TTC549 (cell line): ENCODE measurements around the gene SPATA6L.

Source experiments
- FAIRE-seq: peaks from 2 replicates; lab custom pipeline; 2012; peaks lifted over from hg19 to GRCh38; lab: Jason Lieb, UNC

The SPATA6L gene

DNA sequence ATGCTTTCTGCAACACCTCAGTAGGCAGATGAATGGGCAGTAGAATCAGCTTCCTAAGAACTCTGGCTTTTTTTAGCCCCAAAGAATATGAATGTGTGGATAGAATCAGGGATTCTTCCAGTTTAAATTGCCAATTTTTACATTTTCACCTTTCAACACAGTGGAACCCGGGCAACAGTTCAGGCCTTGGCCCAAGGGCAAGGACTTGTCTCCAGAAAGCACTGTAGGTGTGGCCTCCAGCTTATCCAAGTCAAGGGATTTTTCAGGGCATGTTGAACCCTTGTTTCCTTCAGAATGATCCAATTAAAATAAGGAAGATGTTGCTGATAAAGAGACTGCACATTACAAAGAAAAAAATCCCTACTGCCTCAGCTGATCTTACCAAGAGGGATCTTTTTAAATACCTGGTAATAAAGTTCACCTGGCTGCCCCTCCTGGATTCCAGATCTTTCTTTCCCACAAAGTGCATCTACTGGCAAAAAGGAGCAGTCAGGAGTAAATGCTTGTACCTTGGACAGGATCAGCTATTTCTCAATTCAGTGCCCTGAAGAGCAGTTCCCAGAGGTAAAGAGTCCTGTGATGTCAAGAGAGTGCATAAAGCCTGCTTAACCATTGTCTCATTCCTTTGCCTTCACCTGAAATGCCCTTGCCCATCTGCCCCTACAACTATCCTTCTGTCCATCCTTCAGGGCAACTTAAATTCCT lies 84.3 kb downstream of the SPATA6L start:
- no peak for FAIRE-seq

DNA sequence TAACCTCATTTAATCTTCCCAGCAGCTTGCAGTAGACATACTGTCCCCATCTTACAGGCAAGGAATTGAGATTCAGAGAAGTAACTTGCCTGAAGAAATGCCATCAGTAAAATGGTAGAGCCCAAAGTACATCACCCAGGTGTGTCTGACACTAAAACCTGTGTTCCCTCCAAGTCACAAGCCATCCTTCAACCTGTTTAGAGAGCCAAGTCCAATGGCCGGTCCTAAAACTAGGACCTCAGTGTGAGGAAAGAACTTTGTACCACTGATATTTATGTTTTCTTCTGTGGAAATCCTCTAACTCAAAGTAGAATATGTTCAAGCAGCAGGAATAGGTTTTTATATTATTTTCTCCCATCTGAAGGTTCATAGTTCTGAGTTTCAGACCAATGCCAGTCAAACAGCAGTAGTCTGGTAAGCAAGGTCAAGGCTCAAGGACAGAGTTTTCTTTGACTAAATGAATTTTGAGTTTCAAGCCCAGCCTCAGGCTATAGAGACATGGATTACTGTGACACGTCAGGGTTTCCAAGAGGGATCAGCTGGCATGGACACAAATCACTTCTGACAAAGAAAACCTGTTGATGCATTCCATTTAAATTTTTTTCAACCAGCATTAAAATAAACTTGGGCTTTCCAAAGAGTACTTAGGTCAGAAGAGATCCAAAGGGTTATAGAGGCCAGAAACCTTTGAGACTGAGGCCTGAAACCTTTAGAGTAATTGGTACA lies 85.1 kb downstream of the SPATA6L start:
- no peak for FAIRE-seq

DNA sequence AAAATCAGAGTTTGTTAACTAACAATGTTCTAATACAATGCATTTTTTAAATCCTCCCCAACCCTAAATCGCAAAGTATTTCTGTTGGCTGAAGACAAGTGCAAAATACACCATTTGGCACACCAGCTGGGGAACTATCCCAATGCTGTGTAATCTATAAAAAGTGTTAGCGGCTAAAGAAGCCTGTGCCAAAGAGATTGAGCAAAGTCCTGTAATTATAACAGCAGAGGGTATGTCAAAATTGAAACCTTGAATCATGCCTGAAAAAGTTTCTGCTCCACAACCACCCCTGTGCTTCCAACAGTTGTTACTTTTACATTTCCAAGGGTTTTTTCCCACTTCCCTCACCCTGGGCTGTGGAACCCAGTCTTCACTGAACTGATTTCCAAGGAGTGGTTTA lies 87.3 kb downstream of the SPATA6L start:
- FAIRE-seq: no peak

DNA sequence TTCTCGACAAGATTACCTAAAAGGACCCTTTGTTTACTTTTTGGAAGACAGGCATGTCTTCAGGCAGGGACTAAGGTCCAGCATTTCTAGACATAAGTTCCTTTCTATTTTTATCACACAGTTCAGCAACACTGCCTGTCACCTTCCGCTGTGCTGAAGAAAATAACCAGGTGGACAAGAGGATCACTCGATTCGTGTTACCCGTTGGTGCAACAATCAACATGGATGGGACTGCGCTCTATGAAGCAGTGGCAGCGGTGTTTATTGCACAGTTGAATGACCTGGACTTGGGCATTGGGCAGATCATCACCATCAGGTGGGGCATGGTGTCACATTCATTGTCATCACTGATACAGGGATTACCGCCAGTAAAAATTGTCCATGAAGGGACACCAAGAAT lies 89.8 kb downstream of the SPATA6L start:
- FAIRE-seq: no peak

DNA sequence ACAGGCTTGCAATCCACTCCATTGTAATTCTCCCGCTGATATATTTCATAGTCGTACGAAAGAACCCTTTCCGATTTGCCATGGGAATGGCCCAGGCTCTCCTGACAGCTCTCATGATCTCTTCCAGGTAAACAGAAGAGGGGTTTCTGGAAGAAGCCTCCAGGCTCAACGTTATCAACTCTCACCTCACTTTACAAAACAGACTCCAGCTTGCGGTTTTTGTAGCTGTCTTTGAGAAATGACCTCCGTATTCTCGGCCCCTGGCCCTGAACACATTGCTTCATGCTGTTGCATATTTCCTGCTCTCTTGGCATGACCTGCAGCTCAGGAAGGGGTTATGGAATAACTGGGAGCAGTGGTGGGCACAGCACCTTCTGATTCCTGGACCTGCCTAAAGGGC lies 90.3 kb downstream of the SPATA6L start:
- no peak for FAIRE-seq

DNA sequence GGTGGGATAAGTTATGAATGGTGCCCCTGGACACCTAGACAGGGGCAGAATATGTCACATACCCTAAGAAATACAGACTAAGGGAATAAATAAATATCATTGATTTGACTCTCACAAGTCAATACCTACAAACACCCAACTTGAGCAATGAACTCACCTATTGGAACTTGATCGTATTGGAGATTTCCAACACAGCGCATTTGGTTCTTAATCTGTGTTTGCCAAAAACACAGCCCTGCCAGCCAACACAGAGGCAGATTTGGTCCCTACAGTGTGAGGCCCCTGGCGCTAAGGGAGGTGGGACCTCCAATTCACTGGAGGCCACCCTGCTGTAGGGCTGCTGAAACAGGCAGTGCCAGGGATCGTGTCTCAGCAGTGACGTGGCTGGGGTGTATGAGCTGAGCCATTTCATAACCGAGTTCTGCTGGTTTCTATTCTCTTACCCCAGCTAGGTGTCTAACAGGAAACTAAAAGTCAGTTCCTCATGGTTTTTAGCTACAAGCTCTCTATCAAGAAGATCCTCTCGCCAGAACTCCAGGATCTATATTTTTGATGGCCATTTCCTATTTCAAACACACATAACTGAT lies 91.5 kb downstream of the SPATA6L start:
- FAIRE-seq: no peak

DNA sequence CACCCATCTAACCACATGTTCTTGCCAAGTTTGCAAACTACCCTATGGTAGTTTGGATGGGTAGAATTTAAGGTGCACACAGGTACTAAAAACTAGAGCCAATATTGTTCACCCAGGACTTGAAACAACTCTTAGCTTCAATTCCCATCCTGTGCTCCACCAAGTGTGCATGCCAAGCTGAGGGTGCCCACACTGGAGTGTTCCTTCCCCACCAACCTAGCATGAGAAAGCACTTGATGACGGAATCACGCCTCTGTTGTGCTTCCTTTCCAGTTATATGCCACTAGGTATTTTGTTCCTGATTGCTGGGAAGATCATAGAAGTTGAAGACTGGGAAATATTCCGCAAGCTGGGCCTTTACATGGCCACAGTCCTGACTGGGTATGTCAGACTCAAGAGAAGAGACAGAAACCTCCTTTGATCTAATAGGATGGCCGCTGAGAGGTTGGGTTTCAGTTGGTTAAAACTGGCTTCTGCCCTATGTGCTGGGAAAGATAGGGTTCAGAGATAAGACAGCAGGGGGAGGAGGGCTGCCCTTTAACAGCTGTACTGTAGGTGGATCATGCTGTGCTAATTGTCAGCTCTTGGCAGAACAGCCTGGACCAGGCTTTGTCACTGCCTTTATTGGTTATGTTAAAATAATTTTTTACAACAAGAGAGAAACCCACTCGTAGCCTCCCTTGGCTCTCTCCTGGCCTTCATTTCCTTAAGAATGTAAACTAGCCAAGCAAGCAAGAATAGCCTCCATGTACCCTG lies 92.5 kb downstream of the SPATA6L start:
- FAIRE-seq: no peak

DNA sequence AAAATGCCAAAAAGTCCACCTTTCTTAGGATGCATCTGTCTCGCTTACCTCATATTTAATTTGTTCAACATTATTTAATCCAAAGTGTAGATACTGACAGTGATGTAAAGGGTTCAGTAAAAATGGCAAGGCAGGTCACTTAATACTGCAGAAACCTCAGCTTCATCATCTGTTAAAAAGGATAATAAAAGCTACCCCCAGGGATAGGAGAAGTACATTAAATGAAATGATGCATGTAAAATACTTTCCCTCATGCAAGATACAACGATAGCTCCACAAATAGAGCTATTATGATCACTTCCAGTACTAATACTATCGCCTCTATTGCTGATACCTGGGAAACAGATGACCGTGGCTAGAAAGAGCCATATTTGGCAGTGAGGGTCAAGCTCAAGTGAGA lies 93.1 kb downstream of the SPATA6L start:
- FAIRE-seq: no peak

DNA sequence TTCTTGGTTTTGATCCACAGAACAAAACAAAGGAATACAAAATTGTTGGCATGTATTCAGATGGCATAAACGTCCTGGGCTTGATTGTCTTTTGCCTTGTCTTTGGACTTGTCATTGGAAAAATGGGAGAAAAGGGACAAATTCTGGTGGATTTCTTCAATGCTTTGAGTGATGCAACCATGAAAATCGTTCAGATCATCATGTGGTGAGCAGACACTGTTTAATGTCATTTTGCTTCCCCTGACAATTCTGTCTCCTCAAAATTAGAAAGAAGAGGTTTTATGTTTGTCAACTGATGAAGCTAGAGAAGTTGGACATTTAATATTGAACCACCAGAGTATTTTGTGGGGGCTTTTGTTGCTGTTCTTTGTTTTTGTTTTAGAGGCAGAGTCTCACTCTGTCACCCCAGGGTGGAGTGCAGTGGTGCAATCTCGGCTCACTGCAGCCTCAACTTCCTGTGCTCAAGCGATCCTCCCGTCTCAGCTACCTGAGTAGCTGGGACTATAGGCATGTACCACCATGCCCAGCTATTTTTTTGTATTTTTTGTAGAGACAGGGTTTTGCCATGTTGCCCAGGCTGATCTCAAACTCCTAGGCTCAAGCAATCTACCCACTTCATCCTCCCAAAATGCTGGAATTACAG lies 94.0 kb downstream of the SPATA6L start:
- no peak for FAIRE-seq

DNA sequence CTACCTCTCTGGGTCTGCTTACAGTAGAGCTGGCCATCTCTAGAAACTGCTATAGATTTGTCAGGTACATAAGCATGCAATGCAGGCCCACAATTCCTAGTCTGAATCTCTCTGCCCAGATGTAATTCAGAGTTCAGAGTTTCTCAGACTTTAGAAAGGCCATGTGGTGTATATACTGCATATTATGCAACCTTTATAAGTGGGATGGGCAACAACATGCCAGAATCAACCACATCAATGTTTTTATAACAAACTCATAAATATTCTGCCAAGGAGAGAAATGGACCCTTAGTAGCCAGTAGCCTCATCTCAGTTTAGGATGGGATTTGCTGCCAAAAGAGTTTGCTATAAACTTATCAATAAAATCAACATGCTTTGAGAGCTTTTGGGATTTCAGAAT lies 97.2 kb downstream of the SPATA6L start:
- FAIRE-seq: no peak

DNA sequence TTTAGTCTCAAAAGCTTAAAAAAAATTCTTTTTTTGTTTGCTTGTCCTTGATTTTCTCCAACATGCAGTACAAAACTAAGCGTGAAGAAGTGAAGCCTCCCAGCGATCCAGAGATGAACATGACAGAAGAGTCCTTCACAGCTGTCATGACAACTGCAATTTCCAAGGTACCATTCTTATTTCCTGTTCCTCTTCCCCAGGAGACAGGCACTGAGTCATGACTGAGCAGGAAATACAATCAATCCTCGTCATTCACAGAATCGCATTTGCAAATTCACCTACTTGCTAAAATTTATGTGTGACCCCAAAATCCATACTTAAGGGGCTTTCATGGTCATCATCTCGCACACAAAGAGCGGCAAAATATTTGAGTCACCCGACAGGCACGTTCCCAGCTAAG lies 98.7 kb downstream of the SPATA6L start:
- no peak for FAIRE-seq

DNA sequence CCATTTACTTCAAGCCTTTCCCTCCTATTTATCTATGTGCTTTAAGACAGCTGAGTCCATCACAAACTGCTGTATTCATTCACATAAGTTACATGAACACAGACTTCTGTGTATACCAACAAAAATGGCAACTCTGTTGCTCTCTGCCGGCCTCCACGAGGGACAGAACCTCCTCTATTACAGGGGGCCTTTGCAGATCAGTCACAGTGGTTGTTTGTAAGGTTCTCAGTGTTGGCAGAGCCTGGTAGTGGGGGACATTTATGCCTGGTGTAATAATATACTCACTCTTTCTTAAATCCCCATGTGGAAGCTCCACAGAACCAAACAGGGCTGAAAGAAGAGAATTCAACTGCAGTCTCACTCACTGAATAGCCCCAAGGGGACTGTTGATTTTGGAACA lies 99.5 kb downstream of the SPATA6L start:
- no peak for FAIRE-seq

DNA sequence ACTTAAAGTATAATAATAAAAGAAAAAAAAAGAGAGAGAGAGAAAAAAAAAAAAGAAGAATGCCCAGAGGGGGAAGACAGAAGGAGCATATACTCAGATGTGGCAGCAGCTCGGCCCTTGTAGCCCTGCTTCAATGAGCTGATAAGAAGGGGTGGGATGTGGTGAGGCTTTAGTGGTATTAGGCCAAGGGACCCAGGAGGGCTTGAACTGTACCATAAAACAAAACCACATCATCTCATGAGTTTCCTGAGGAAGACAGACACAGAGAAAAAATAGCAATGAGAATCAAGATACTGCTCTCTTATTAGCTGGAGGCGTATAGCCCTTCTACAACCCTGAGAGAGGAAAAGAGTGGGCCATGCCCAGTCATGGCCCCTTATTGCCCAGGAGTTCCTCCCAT lies 103.2 kb downstream of the SPATA6L start:
- FAIRE-seq: no peak

DNA sequence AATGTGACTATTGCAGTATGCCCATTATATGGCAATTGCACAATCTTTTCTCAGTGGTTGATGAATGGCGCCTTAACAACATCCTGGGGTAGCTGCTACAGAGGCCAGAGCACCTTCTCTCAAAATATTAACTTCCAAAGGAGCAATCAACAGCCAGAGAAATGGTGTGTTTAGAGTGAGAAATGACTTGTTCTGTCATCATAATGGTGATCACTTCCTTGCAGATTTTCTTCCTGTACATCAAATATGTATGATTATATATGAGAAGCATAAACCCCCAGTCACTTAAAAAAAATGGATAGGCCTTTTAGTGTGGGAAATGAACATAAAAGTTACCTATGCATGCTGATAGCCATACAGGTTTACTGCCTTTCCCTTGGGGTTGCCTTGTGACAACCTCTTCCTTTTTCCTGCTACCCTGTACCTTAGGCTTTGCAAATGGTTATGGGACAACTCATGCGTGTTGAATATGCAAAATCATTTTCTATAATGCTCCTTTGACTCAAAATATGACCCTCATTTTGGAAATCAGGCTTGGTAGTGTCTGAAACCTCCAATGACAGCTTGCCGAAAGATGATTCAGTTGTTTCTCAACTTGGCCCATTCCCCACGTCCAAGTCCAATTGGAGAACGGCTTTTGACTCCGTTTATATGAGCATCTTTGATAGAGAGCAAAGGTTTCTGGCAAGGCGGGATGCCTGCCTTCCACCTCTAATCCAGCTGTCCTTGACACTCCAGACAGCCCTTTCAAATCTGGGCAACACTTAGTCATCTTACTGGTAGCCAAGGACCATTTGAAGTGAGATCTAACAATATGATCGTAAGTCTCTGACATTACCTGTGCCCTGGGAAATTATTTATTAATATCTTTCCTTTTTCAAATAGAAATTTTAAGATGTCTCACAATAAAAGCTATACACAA lies 106.8 kb downstream of the SPATA6L start:
- no peak for FAIRE-seq

DNA sequence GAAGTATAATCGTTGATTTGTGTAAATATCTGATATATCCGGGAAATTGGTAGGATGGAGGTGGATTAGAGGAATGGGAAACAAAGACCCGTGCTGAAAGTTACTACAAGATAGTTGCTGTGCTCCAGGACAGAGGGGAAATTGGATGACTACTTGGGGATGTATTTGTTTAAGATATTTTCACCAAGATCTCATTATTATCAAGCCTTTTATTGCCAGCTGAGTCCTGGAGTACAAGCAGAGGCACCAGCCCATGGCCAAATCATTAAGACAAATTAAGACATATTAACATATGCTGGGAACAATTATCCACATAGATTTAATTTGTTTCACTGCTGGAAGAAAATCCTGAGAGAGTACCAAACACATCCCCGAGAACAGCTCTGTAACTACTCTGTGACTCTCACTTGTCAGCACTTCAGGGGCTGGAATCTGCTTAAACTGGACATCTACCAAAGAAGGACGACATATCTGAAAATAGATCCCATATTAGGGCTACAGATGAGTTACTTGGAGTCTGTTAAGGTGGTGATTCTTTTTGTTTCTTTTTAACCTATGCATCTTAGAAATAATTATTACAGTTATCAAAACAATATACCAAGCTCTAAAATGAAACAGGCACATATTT lies 107.8 kb downstream of the SPATA6L start:
- no peak for FAIRE-seq

DNA sequence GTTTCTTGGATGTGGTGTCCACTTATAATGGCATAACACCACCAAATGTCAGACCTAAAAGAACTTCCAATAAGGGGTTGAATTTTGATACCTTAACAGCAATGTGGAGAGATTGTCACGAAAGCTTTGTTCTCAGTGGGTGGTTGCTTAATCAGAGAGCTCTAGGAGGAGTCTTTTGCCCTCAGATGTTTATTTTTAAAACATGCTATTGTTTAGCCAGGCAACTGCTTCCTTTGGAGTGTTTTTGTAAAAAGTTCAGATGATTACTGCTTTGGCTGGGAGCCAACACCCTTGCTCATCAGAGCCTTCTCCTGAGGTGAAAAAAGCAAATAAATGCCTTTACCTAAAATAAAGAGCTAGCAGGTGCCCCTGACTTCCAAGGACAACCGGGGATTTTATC lies 111.0 kb downstream of the SPATA6L start:
- no peak for FAIRE-seq

DNA sequence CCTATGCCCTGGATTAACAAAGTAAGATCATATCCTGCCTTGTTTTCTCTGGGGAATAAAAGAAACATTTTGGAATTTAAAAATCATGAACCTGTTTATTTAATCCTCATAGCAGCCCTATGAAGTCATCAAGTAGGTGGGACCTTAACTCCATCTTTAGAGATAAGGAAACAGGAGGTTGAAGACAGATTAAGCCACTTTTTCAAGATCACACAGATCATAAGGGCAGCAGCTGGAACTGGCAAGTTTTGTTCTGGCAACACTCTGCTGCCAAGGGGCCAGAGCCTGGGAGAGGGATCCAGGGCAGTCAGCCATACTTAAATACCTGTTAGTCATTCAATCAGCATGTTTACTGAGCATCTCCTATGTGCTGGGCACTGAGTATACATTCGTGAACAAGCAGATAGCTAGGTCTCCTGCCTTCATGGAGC lies 112.3 kb downstream of the SPATA6L start:
- no peak for FAIRE-seq

DNA sequence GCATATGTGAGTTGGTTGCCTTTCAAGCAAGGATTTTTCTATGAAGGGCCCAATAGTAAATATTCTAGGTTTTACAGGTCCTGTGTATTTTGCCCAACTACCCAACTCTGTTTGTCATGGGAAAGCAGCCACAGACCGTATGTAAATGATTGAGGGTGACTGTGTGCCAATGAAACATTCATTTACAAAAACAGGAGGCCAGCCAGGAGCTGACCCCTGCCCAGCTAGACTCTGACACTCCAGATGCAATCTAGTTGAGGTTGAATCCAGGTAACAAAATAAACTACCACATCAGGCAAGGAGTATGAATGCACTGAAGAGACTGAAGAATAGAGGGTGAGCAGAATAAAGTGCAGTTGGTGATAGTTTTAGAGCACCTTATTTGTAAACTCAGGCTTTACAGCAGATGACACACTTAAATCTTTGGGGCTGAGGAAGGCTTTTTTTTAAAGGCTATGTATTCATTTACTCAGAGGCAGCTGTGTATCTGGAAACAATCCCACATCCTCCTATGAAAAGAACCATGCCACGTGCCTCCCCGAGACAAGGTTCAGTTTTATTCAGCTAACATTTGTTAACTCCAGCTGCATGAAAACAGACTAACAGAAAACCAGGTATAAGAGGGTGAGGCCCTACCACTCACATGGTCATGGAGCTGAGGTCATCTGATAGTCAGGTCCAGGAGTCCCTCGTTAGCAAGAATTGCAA lies 115.3 kb downstream of the SPATA6L start:
- FAIRE-seq: no peak

DNA sequence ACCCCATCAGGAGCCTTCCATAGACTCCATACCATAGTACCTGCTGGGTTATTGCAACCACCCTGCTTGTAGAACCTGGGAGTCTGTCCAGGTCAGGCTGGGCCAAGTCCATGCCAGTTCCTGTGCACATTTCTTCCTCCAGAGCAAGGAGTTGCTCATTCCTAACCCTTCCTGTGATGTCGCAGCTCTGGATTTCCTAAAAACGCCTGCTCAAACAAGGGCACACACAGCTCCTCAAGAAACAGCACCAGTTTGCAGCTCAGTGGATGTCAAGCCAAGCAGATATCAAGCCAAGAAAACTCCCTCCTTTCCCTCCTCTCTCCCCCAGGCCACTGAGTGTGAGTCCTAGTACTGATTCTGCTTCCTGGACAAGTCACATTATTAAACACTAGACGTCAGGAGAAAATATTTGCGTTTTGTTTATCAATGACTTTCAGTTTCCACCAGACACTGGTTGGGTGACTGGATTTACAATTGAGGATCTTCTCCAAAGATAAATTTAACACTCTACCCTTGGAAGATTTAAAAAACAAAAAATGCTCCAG lies 116.5 kb downstream of the SPATA6L start:
- FAIRE-seq: no peak
